22Rv1 (cell line): ENCODE measurements around the gene CACNA1F.

ENCODE experiments used
- CTCF ChIP-seq: fragments of 450-650 bp; IDR thresholded peaks from 2 replicates; pipeline ENCODE4 v1.5.1; 2017; ENCODE audit warnings: mild to moderate bottlenecking
- ZFX ChIP-seq: fragments of 450-650 bp; IDR thresholded peaks from 2 replicates; pipeline ENCODE4 v1.6.1; 2017; ENCODE audit warnings: antibody characterized with exemption, borderline replicate concordance

GRCh38 chrX:49232525-49232924 lies 615 bp downstream of the CACNA1F start:
- no peak for TF ChIP-seq CTCF
- no peak for TF ChIP-seq ZFX
